PC-3 (cell line): ENCODE measurements around the gene NXPE4. TPM values are rescaled to one million over a fixed set of nuclear protein-coding genes. Genes with fewer than 3 reads are reported as not detected.
A peak's percentile ranks its signal among the peaks of the same experiment; 100 is the strongest.

Experiments used
- ATAC-seq: fragments of 200-7000 bp; cut with Tn5 transposase; 2 replicates; pipeline ENCODE4 v1.9.1; 2020; ENCODE audit warnings: mild to moderate bottlenecking, moderate library complexity
- BruUV-seq: library from RNA; stranded (reverse); fragments of 400-500 nt; replicated peaks from 2 replicates; lab custom pipeline; 2021; lab: Mats Ljungman, UMichigan
- CTCF ChIA-PET: fragments of 300-600 bp; sonication (Branson Sonifier 250); formaldehyde crosslinking; loops from one replicate; lab custom pipeline; 2022; ENCODE audit warnings: antibody characterized with exemption; lab: Charles Lee
- POLR2A ChIA-PET: fragments of 300-600 bp; sonication (Branson Sonifier 250); formaldehyde crosslinking; loops from one replicate; lab custom pipeline; 2022; ENCODE audit warnings: antibody characterized with exemption; ENCODE audit not compliant: unreplicated experiment; lab: Charles Lee
- DNase-seq: peaks from one replicate; pipeline ENCODE4 v3.0.0-alpha.2; 2015
- H2AFZ ChIP-seq: fragments of 300-600 bp; sonication (generic); 2 replicates; pipeline ENCODE4 v1.6.0; 2016; ENCODE audit warnings: antibody characterized with exemption, low read length
- H3F3A ChIP-seq: fragments of 300-600 bp; sonication (generic); one replicate; pipeline ENCODE4 v1.6.0; 2017; ENCODE audit warnings: antibody characterized with exemption, low read length, control low read depth, mild to moderate bottlenecking; ENCODE audit not compliant: unreplicated experiment
- H3K27ac ChIP-seq: fragments of 300-600 bp; sonication (generic); 2 replicates; pipeline ENCODE4 v1.5.1; 2016; ENCODE audit warnings: mild to moderate bottlenecking, low read length
- H3K27me3 ChIP-seq: fragments of 300-600 bp; sonication (generic); 2 replicates; pipeline ENCODE4 v1.6.1; 2016; ENCODE audit warnings: low read length, mixed read lengths
- H3K36me3 ChIP-seq: fragments of 300-600 bp; sonication (generic); 2 replicates; pipeline ENCODE4 v1.6.1; 2016; ENCODE audit warnings: low read depth, mixed run types, low read length, mixed read lengths
- H3K4me1 ChIP-seq: fragments of 300-600 bp; sonication (generic); 2 replicates; pipeline ENCODE4 v1.5.1; 2016; ENCODE audit warnings: low read length; ENCODE audit not compliant: insufficient read depth
- H3K4me2 ChIP-seq: fragments of 300-600 bp; sonication (generic); 2 replicates; pipeline ENCODE4 v1.6.0; 2016; ENCODE audit warnings: low read length
- H3K4me3 ChIP-seq: fragments of 300-600 bp; sonication (generic); 2 replicates; pipeline ENCODE4 v1.5.1; 2016; ENCODE audit warnings: mild to moderate bottlenecking, low read length, mixed read lengths
- H3K79me2 ChIP-seq: fragments of 300-600 bp; sonication (generic); 2 replicates; pipeline ENCODE4 v1.6.1; 2017; ENCODE audit warnings: low read length, mixed read lengths
- H3K9ac ChIP-seq: fragments of 300-600 bp; sonication (generic); 2 replicates; pipeline ENCODE4 v1.6.0; 2016; ENCODE audit warnings: mild to moderate bottlenecking, low read length
- H3K9me2 ChIP-seq: fragments of 300-600 bp; sonication (generic); replicated peaks from 2 replicates; pipeline ENCODE4 v1.6.1; 2016; ENCODE audit warnings: mixed run types, low read length, mixed read lengths
- H3K9me3 ChIP-seq: fragments of 300-600 bp; sonication (generic); 2 replicates; pipeline ENCODE4 v1.6.1; 2016; ENCODE audit warnings: low read length, mixed read lengths
- H4K20me1 ChIP-seq: fragments of 300-600 bp; sonication (generic); 2 replicates; pipeline ENCODE4 v1.6.1; 2016; ENCODE audit warnings: low read length, mixed read lengths
- CTCF ChIP-seq: fragments of 300-600 bp; sonication (generic); conservative IDR thresholded peaks from 2 replicates; pipeline ENCODE4 v1.5.1; 2017; ENCODE audit warnings: antibody characterized with exemption, low read depth, mild to moderate bottlenecking, low read length
- EZH2 ChIP-seq: fragments of 300-600 bp; sonication (generic); IDR thresholded peaks from one replicate; pipeline ENCODE4 v1.6.1; 2017; ENCODE audit warnings: antibody characterized with exemption, mild to moderate bottlenecking, low read length; ENCODE audit not compliant: unreplicated experiment
- EZH2phosphoT487 ChIP-seq: fragments of 300-600 bp; sonication (generic); IDR thresholded peaks from 2 replicates; pipeline ENCODE4 v1.6.1; 2018; ENCODE audit warnings: mild to moderate bottlenecking, antibody characterized with exemption, low read length, borderline replicate concordance
- intact Hi-C: fragments of 100-400 bp; cut with micrococcal nuclease; formaldehyde crosslinking; loops from 2 replicates; pipeline ENCODE4 v1.9.0; 2023
- total RNA-seq: library from RNA; depleted of rRNA; stranded (reverse); fragments of >200 nt; gene quantifications from 2 replicates; pipeline ENCODE4 v1.2.3, GENCODE V29; 2014

Gene NXPE4
- total RNA-seq, 1 experiment from 2014 or later: not detected

GRCh38 chr11:114559425-114560310 is 35.9 kb downstream of the NXPE4 start, which contains the start of gene NXPE1:
TSS of gene NXPE1 (minus strand) at chr11:114559881. CDS start at chr11:114551201, 8,680 bp downstream.
- Histone ChIP-seq H3K4me1 (peaks cover 18% of the 10 kb centered on the region), H3K27ac (no peak within 1 kb of the TSS), H3K4me2 (no peak within 1 kb of the TSS), H3K9me3 (no peaks in the 10 kb centered on the region), H2AFZ (no peak within 1 kb of the TSS), H3K27me3 (no peaks in the 10 kb centered on the region), H3K9ac (no peak within 1 kb of the TSS), H3K4me3 (no peak within 1 kb of the TSS), H4K20me1 (no peaks in the 10 kb centered on the region), H3K9me2 (no peaks in the 10 kb centered on the region), H3K36me3 (no peaks in the 10 kb centered on the region), H3F3A (peaks cover 3% of the 10 kb centered on the region), H3K79me2 (no peaks in the 10 kb centered on the region)
- TF ChIP-seq EZH2 (no peak), CTCF (no peak), EZH2phosphoT487 (no peak)
- ATAC-seq (no peak), DNase-seq (no peak)
- BruUV-seq: no TSS peak
- intact Hi-C loops: loop anchor here (5.0 kb wide), 1 partner anchor 157 kb away; the partner anchor contains the start of genes C11orf71 and RBM7
- ChIA-PET CTCF (no interaction called here), POLR2A (no interaction called here)

GRCh38 chr11:114556135-114556534 is 39.5 kb downstream of the NXPE4 start:
- H4K20me1 ChIP-seq: no peaks in the 10 kb centered on the region
- BruUV-seq: no TSS peak

More at GRCh38 chr11:114556135-114556534, 39.5 kb downstream of the NXPE4 start:
- intact Hi-C loops: no loop called here
- Histone ChIP-seq H2AFZ (0 out of 2 replicates have a peak overlapping the region, but pooled peaks have one; percentile 16), H3K27ac (no peak overlapping the region), H3K4me1 (no peaks in the 10 kb centered on the region), H3K9ac (no peak overlapping the region), H3K9me2 (no peaks in the 10 kb centered on the region), H3K9me3 (no peaks in the 10 kb centered on the region), H3K79me2 (no peaks in the 10 kb centered on the region), H3F3A (no peaks in the 10 kb centered on the region), H3K4me2 (no peak overlapping the region), H3K4me3 (no peak overlapping the region), H3K27me3 (no peaks in the 10 kb centered on the region), H3K36me3 (no peaks in the 10 kb centered on the region)
- ChIA-PET POLR2A (no interaction called here), CTCF (no interaction called here)
- ATAC-seq (no peak), DNase-seq (no peak)
- TF ChIP-seq EZH2 (no peak), EZH2phosphoT487 (no peak), CTCF (no peak)
